OCI-LY1 (cell line): Measurements from ENCODE around the gene GABRA6.

Source experiments
- CTCF ChIP-seq: fragments of 200-600 bp; sonication (generic), shearing (Covaris generic); IDR thresholded peaks from 2 replicates; pipeline ENCODE4 v1.5.1; 2017; ENCODE audit warnings: mild to moderate bottlenecking, antibody characterized with exemption, low read length, moderate library complexity, mixed read lengths
- EZH2 ChIP-seq: fragments of 200-600 bp; sonication (generic), shearing (Covaris generic); IDR thresholded peaks from 2 replicates; pipeline ENCODE4 v1.8.0; 2017; ENCODE audit warnings: borderline replicate concordance, mixed run types, mild to moderate bottlenecking, antibody characterized with exemption, low read length, moderate library complexity, mixed read lengths

- TF ChIP-seq CTCF (no peak), EZH2 (no peak)
These were observed 21.9 kb downstream of the GABRA6 start for GRCh38 chr5:161707382-161707781.
